ENCODE results near the gene CDX1. TPM values are rescaled to one million over a fixed set of nuclear protein-coding genes. Genes with fewer than 3 reads are reported as not detected.
A peak's percentile ranks its signal among the peaks of the same experiment; 100 is the strongest.

Gene CDX1
- total RNA-seq, 1 experiment from 2014 or later: not detected

DNA sequence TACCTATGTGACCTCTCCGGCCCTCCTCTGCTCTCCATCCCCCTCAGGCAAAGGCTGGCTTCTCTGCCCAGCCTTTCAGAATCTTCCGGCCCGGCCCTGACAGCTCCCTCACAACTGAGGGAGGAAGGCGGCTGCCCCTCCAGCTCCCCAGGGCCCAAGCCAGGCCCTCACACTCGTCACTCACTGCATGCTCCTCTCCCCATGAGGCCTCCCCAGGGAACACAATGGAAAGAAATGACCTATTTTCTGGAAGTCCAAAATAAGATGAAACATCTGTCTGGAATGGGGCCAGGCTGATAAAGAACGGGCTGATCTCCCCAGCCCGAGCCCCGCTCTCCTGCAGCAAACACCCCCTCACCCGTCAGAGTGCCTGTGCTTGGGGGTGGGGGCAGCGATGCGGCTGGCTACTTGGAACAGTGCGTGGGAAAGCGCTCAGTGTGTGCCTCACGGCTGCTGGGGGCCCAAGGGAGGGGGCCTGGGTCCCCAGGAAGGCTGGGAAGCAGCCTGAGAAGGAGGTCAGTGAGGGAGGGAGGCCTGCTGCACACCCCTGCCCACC lies 22.3 kb upstream of the CDX1 start:
- CTCF ChIA-PET: interaction anchor here (1.1 to 4.0 kb wide), 3 partner anchors 14 to 204 kb away, joined by 4 to 26 read pairs (median 7); no protein-coding TSS in a partner anchor
- H3K9me3 Mint-ChIP-seq (ENCODE audit: unreplicated experiment): no peaks in the 10 kb centered on the region
- TF ChIP-seq, protein P1, sequence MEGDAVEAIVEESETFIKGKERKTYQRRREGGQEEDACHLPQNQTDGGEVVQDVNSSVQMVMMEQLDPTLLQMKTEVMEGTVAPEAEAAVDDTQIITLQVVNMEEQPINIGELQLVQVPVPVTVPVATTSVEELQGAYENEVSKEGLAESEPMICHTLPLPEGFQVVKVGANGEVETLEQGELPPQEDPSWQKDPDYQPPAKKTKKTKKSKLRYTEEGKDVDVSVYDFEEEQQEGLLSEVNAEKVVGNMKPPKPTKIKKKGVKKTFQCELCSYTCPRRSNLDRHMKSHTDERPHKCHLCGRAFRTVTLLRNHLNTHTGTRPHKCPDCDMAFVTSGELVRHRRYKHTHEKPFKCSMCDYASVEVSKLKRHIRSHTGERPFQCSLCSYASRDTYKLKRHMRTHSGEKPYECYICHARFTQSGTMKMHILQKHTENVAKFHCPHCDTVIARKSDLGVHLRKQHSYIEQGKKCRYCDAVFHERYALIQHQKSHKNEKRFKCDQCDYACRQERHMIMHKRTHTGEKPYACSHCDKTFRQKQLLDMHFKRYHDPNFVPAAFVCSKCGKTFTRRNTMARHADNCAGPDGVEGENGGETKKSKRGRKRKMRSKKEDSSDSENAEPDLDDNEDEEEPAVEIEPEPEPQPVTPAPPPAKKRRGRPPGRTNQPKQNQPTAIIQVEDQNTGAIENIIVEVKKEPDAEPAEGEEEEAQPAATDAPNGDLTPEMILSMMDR (IDR thresholded peaks at IDR 0.05; ENCODE audit: unreplicated experiment): no peak

DNA sequence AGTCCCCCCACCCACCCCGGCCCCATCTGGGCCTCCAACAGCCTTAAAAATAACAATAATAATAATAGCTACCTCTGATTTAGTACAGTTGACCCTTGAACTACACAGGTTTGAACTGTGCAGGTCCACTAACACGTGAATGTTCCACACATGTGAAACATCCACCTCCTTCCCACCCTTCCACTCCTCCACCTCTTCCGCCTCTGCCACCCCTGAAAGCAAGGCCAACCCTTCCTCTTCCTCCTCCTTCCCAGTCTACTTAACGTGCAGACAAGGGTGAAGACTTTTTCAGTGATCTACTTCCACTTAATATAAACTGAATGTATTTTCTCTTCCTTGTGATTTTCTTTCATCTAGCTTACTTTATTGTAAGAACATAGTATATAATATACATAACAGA lies 21.7 kb upstream of the CDX1 start:
- H3K27me3 Mint-ChIP-seq (ENCODE audit: insufficient read depth, unreplicated experiment): no peaks in the 10 kb centered on the region
- no TSS peak for BruUV-seq (replicated peaks)
- CTCF ChIA-PET: interaction anchor here (1.0 to 4.0 kb wide), 8 partner anchors 14 to 203 kb away, joined by 3 to 26 read pairs (median 4); no protein-coding TSS in a partner anchor
- H3K27ac Mint-ChIP-seq (ENCODE audit: low read depth, unreplicated experiment): peak overlapping the region; percentile 89
- intact Hi-C loops (cut with micrococcal nuclease): no loop called here
- H3K4me1 Mint-ChIP-seq (ENCODE audit: insufficient read depth, unreplicated experiment): peaks cover 36% of the 10 kb centered on the region
- no peaks in the 10 kb centered on the region for H3K36me3 Mint-ChIP-seq (ENCODE audit: insufficient read depth, unreplicated experiment)
- POLR2A ChIA-PET: no interaction called here
- no peak overlapping the region for H3K4me3 Mint-ChIP-seq (ENCODE audit: unreplicated experiment)
- no peak for DNase-seq (ENCODE audit: unreplicated experiment)
- H3K9me3 Mint-ChIP-seq (ENCODE audit: unreplicated experiment): no peaks in the 10 kb centered on the region
- TF ChIP-seq, protein P1 (IDR thresholded peaks at IDR 0.05; ENCODE audit: unreplicated experiment): no peak

More for the DNA sequence above, 22.3 kb upstream of the CDX1 start:
- Mint-ChIP-seq H3K4me1 (ENCODE audit: insufficient read depth, unreplicated experiment) (peaks cover 36% of the 10 kb centered on the region), H3K27ac (ENCODE audit: low read depth, unreplicated experiment) (peak overlapping the region; percentile 89), H3K36me3 (ENCODE audit: insufficient read depth, unreplicated experiment) (no peaks in the 10 kb centered on the region), H3K27me3 (ENCODE audit: insufficient read depth, unreplicated experiment) (no peaks in the 10 kb centered on the region), H3K4me3 (ENCODE audit: unreplicated experiment) (no peak overlapping the region)
- no peak for DNase-seq (ENCODE audit: unreplicated experiment)
- BruUV-seq (replicated peaks): no TSS peak
- POLR2A ChIA-PET: interaction anchor here (0.7 kb wide), 1 partner anchor 56 kb away, joined by 5 read pairs; no protein-coding TSS in a partner anchor
- intact Hi-C loops (cut with micrococcal nuclease): no loop called here

DNA sequence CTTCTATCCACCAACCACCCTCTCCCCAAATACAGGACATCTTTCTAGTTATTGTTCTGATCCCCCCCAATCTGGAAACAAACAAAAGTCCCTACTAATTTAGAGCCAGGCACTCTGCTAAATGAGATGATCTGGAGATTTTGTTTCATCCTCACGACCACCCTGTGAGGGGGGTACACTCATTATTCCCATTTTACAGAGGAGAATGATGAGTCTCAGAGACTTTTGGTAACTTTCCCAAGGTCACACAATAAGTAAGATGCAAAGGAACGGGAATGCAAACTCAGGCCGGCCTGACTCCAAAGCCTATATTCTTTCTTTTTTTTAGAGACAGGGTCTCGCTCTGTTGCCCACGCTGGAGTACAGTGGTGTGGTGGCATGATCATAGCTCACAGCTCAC lies 20.3 kb upstream of the CDX1 start:
- H3K4me1 Mint-ChIP-seq (ENCODE audit: insufficient read depth, unreplicated experiment): peaks cover 33% of the 10 kb centered on the region
- intact Hi-C loops (cut with micrococcal nuclease): no loop called here
- no TSS peak for BruUV-seq (replicated peaks)
- TF ChIP-seq, protein P1 (IDR thresholded peaks at IDR 0.05; ENCODE audit: unreplicated experiment): no peak
- no peaks in the 10 kb centered on the region for H3K27me3 Mint-ChIP-seq (ENCODE audit: insufficient read depth, unreplicated experiment)
- ChIA-PET CTCF (interaction anchor here (0.9 to 4.0 kb wide), 5 partner anchors 16 to 124 kb away, joined by 3 to 26 read pairs (median 4); no protein-coding TSS in a partner anchor), POLR2A (interaction anchor here (0.5 kb wide), 1 partner anchor 149 kb away, joined by 3 read pairs; no protein-coding TSS in a partner anchor)
- no peak for DNase-seq (ENCODE audit: unreplicated experiment)
- no peak overlapping the region for H3K4me3 Mint-ChIP-seq (ENCODE audit: unreplicated experiment)
- no peaks in the 10 kb centered on the region for H3K36me3 Mint-ChIP-seq (ENCODE audit: insufficient read depth, unreplicated experiment)
- no peaks in the 10 kb centered on the region for H3K9me3 Mint-ChIP-seq (ENCODE audit: unreplicated experiment)
- no peak overlapping the region for H3K27ac Mint-ChIP-seq (ENCODE audit: low read depth, unreplicated experiment)

DNA sequence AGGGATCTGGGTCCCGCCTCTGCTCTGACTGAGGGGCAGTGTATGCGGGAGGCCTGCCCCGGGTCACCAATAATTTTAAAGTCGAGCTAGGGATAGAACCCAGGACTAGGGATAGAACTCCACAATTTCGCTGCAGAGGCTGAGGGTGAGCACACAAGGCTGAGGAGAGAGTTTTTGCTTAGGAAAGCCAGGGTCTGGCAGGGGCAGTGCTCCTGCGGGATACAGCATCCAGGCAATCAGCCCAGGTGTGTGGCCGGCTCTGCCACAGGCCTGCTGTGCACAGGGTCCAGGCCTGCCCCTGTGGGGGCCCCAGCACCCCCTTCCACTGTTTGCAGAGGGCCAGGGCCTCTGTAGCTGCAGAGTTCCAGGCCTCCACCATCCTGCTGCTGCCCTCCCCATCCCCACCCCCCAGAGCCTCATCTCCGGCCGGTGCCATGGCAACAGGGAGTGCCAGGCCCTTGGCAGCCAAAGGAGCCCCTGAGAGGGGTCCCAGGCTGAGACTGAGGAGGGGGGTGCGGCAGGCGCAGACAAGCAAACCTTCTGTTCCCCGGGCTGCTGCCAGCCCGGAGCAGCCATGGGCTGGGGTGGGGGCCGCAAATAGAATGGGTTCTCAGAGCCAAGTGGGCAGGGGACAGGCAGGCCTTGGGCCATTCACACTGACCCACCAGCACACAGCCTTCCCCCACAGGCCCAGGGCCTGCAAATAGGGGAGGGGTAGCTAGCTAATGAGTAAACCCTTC lies 19.5 kb upstream of the CDX1 start:
- Mint-ChIP-seq H3K27ac (ENCODE audit: low read depth, unreplicated experiment) (no peak overlapping the region), H3K36me3 (ENCODE audit: insufficient read depth, unreplicated experiment) (no peaks in the 10 kb centered on the region), H3K9me3 (ENCODE audit: unreplicated experiment) (no peaks in the 10 kb centered on the region), H3K27me3 (ENCODE audit: insufficient read depth, unreplicated experiment) (no peaks in the 10 kb centered on the region), H3K4me3 (ENCODE audit: unreplicated experiment) (no peak overlapping the region), H3K4me1 (ENCODE audit: insufficient read depth, unreplicated experiment) (peaks cover 26% of the 10 kb centered on the region)
- TF ChIP-seq, protein P1 (IDR thresholded peaks at IDR 0.05; ENCODE audit: unreplicated experiment): no peak
- DNase-seq (ENCODE audit: unreplicated experiment): no peak
- POLR2A ChIA-PET: interaction anchor here (0.5 kb wide), 1 partner anchor 150 kb away, joined by 3 read pairs; no protein-coding TSS in a partner anchor
- intact Hi-C loops (cut with micrococcal nuclease): no loop called here
- CTCF ChIA-PET: interaction anchor here (0.9 to 4.0 kb wide), 2 partner anchors 16 to 69 kb away, joined by 3 to 26 read pairs; no protein-coding TSS in a partner anchor
- BruUV-seq (replicated peaks): no TSS peak

Data from MCF 10A (cell line).